DOHH2 (cell line): ENCODE results near the gene METTL22.

Experiments
- CTCF ChIP-seq: fragments of 200-600 bp; sonication (generic); IDR thresholded peaks from one replicate; pipeline ENCODE4 v1.5.1; 2014; ENCODE audit warnings: antibody characterized with exemption, mild to moderate bottlenecking, low read depth, low read length; ENCODE audit not compliant: poor library complexity, severe bottlenecking
- EZH2phosphoT487 ChIP-seq: fragments of 200-600 bp; sonication (generic); IDR thresholded peaks from 2 replicates; pipeline ENCODE4 v1.6.1; 2017; ENCODE audit warnings: borderline replicate concordance, mild to moderate bottlenecking, antibody characterized with exemption, low read length, moderate library complexity, mixed read lengths

GRCh38 chr16:8685617-8686016, 64.1 kb downstream of the METTL22 start:
- TF ChIP-seq CTCF (no peak), EZH2phosphoT487 (no peak)
